Upper lobe of left lung (tissue), 6 donors: ENCODE data around the gene TOM1L2. TPM values are rescaled to one million over a fixed set of nuclear protein-coding genes. Genes with fewer than 3 reads are reported as not detected.
A peak's percentile ranks its signal among the peaks of the same experiment; 100 is the strongest.

ENCODE experiments used
- ATAC-seq, 2 donors: fragments of 200-7000 bp; cut with Tn5 transposase; one replicate each; pipeline ENCODE4 v1.9.1; 2022; ENCODE audit warnings: mild to moderate bottlenecking in 2 of 2, moderate library complexity in 2 of 2; ENCODE audit not compliant: low FRiP score in 2 of 2
- DNase-seq, 2 donors: peaks; one replicate each; pipeline ENCODE4 v3.0.0-alpha.2; 2019 to 2020
- H3K27ac ChIP-seq, 4 donors: fragments of 200-600 bp; sonication (generic); one replicate each; pipeline ENCODE4 v1.5.1; 2016 to 2019
- H3K27me3 ChIP-seq, 4 donors: fragments of 200-600 bp; sonication (generic); one replicate each; pipeline ENCODE4 v1.5.1; 2017 to 2019
- H3K36me3 ChIP-seq, 4 donors: fragments of 200-600 bp; sonication (generic); one replicate each; pipeline ENCODE4 v1.5.1; 2016 to 2019
- H3K4me1 ChIP-seq, 4 donors: fragments of 200-600 bp; sonication (generic); one replicate each; pipeline ENCODE4 v1.5.1; 2018 to 2019
- H3K4me3 ChIP-seq, 4 donors: fragments of 200-600 bp; sonication (generic); one replicate each; pipeline ENCODE4 v1.5.1; 2017 to 2019; ENCODE audit warnings: mild to moderate bottlenecking in 2 of 4, moderate library complexity in 1 of 4
- H3K9me3 ChIP-seq, 4 donors: fragments of 200-600 bp; sonication (generic); one replicate each; pipeline ENCODE4 v1.5.1; 2018 to 2019
- CTCF ChIP-seq, 6 experiments: fragments of 450-650 bp in 4 of 6; fragments of 200-600 bp in 2 of 6; sonication (generic) in 2 of 6; IDR thresholded peaks; one replicate each; pipeline ENCODE4 v1.5.1; 2016 to 2019; ENCODE audit warnings: antibody characterized with exemption in 6 of 6
- EP300 ChIP-seq, 4 donors: sonication (generic); formaldehyde crosslinking; IDR thresholded peaks; one replicate each; pipeline ENCODE4 v1.5.1; 2017; ENCODE audit warnings: antibody characterized with exemption in 4 of 4, control low read depth in 2 of 4
- POLR2A ChIP-seq, 4 donors: fragments of 450-650 bp; IDR thresholded peaks; one replicate each; pipeline ENCODE4 v1.5.1; 2016 to 2017; ENCODE audit warnings: antibody characterized with exemption in 4 of 4, mild to moderate bottlenecking in 2 of 4
- POLR2AphosphoS5 ChIP-seq, 2 donors: sonication (generic); formaldehyde crosslinking; IDR thresholded peaks; one replicate each; pipeline ENCODE4 v1.5.1; 2017; ENCODE audit warnings: antibody characterized with exemption in 2 of 2
- WGBS, 2 donors: methylation state at CpG; one replicate each; pipeline ENCODE4 v1.1.5; 2017 to 2018; 5-methylcytosine and 5-hydroxymethylcytosine counted together
- total RNA-seq, 6 donors: library from RNA; depleted of rRNA in 4 of 6; stranded (reverse); fragments of >200 nt in 4 of 6; gene quantifications; one replicate each; pipeline versions ENCODE4 v1.1.0 to v1.2.1, GENCODE V29; 2016 to 2021
- donor health status: DM: no; HTN: no; CAD: no; lungs with moderate emphysema.
- donor health status: DM: no; HTN: yes; CAD: no; lungs with severe emphysema.

TOM1L2 gene
- total RNA-seq, 6 donors from 2014 or later: 54.2 to 134 (median 72.9) TPM

GRCh38 chr17:17902376-17902775, 69.8 kb downstream of the TOM1L2 start:
- no peak for DNase-seq
- no peak for TF ChIP-seq POLR2AphosphoS5 (IDR thresholded peaks at IDR 0.05)
- TF ChIP-seq EP300 (IDR thresholded peaks at IDR 0.05): no peak
- no peak for TF ChIP-seq POLR2A (IDR thresholded peaks at IDR 0.05)
- TF ChIP-seq CTCF (IDR thresholded peaks at IDR 0.05): no peak
- Histone ChIP-seq H3K4me3 (no peak overlapping the region), H3K9me3 (no peaks in the 10 kb centered on the region), H3K36me3 (peaks cover 4 to 10% (median 6%) of the 10 kb centered on the region in 4 donors), H3K27me3 (no peaks in the 10 kb centered on the region), H3K27ac (peak overlapping the region in 1 of 4 donors; percentile 71), H3K4me1 (peaks cover 29 to 50% (median 42%) of the 10 kb centered on the region in 4 donors)
- WGBS, 2 donors: 90 to 94% methylated on average over 2 to 3 of the region's 3 CpGs
- ATAC-seq: no peak

DNA sequence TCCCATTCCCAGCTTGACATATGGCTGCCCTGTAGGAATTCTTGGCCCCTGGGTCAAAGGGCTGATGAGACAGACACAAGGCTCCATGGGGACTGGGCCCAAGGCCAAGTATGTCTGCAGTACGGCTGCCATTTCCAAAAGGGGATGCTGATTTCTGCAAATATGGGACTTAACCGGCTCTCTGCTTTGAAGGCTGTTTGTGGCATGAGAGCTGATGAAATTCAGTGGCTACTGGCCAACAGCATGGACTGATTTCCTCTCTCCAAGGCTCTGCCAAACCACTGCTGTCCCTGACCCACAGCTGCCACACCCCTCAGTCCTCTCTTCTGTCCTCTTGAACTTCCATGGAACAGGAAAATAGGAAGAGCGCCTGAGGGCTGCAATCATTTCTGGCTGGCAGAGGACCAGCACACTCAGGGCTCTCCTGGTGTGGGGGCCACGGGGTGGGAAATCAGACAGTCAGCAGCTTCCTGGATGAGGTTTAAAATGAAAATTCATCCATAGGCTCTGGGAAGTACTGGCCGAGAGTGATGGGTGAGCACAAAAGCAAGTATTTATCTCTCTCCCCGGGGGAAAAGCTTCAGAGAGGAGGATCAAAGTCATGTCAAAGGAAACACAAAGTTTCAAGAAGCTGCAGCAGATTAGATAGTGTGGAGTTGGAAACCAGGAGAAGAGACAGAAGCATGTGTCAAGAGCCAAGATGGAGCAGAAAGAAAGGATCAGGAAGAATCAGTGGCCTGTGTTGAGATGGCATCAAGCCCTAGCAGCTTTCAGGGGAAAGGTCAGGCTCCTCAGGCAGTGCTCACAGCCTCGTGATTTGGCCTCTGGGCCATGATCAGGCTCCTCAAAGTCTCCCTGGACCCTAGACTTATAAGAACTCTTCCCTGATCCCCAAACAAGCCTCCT, 71.3 kb downstream of the TOM1L2 start:
- DNase-seq (peak in 1 of 2 donors; percentile 89), ATAC-seq (peak; percentile 75 to 95)
- no peaks in the 10 kb centered on the region for H3K9me3 ChIP-seq
- H3K36me3 ChIP-seq: peaks cover 4 to 25% (median 14%) of the 10 kb centered on the region in 4 donors
- TF ChIP-seq POLR2A (IDR thresholded peaks at IDR 0.05) (peak in 1 of 4 donors; percentile 9), CTCF (IDR thresholded peaks at IDR 0.05) (no peak), POLR2AphosphoS5 (IDR thresholded peaks at IDR 0.05) (peak; percentile 67 to 77), EP300 (IDR thresholded peaks at IDR 0.05) (peak in 1 of 4 donors; percentile 31)
- H3K4me1 ChIP-seq: peaks cover 22 to 46% (median 32%) of the 10 kb centered on the region in 4 donors
- H3K27me3 ChIP-seq: no peaks in the 10 kb centered on the region
- no peak overlapping the region for H3K4me3 ChIP-seq
- H3K27ac ChIP-seq: peak overlapping the region; percentile 45 to 74 (median 71)
- 20 to 21% methylated on average over 6 to 7 of the region's 7 CpGs for WGBS, 2 donors

- Histone ChIP-seq H3K27ac (peak overlapping the region in 2 of 4 donors; percentile 25 to 71), H3K27me3 (no peaks in the 10 kb centered on the region), H3K4me1 (peaks cover 22 to 42% (median 32%) of the 10 kb centered on the region in 4 donors), H3K9me3 (no peaks in the 10 kb centered on the region), H3K4me3 (no peak overlapping the region), H3K36me3 (peaks cover 4 to 38% (median 15%) of the 10 kb centered on the region in 4 donors)
- WGBS, 2 donors: 71 to 83% methylated on average over 3 of the region's 3 CpGs
- ATAC-seq (no peak), DNase-seq (no peak)
- TF ChIP-seq POLR2AphosphoS5 (IDR thresholded peaks at IDR 0.05) (no peak), CTCF (IDR thresholded peaks at IDR 0.05) (no peak), EP300 (IDR thresholded peaks at IDR 0.05) (no peak), POLR2A (IDR thresholded peaks at IDR 0.05) (no peak)
These were observed 72.7 kb downstream of the TOM1L2 start for GRCh38 chr17:17899486-17899885.

DNA sequence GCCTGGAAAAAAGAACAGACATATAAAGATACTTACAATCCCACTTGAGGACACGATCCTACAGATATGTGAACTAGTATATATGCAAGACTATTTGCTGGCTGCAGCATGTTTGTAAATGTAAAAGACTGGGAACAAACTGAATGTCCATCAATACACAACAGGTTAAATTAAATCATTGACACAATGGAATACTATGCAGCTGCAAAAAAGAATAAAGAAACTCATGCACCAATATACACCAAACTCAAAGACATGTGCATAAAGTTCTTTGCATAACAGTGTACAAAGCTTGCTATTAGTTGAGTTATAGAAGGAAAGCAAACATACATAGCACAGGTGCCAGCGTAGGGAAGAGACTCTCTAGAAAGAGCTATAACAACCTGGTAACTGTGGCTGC, 73.5 kb downstream of the TOM1L2 start:
- Histone ChIP-seq H3K4me1 (peaks cover 22 to 36% (median 30%) of the 10 kb centered on the region in 4 donors), H3K27ac (no peak overlapping the region), H3K9me3 (no peaks in the 10 kb centered on the region), H3K27me3 (no peaks in the 10 kb centered on the region), H3K36me3 (peaks cover 4 to 42% (median 15%) of the 10 kb centered on the region in 4 donors), H3K4me3 (no peak overlapping the region)
- TF ChIP-seq CTCF (IDR thresholded peaks at IDR 0.05) (no peak), POLR2AphosphoS5 (IDR thresholded peaks at IDR 0.05) (no peak), POLR2A (IDR thresholded peaks at IDR 0.05) (no peak), EP300 (IDR thresholded peaks at IDR 0.05) (no peak)
- no peak for DNase-seq
- no peak for ATAC-seq
- WGBS, 2 donors: 89 to 97% methylated on average over 2 of the region's 2 CpGs
